ENCODE data around the gene WDR46.

DNA sequence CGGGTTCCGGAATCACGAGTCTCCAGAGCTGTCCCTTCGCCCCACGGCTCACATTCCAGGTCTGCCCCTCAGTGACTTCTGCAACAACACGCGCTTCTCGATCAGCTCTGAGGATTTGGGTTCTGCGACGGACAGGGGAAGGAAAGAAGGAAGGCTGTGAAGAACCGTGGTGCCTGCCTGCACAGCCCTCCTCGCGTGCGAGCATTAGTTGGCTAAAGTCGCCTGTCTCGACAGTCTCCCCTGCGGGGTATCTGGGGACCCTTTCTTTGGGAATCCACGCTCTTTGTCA lies 40.5 kb downstream of the WDR46 start:
- TF ChIP-seq, protein P1, sequence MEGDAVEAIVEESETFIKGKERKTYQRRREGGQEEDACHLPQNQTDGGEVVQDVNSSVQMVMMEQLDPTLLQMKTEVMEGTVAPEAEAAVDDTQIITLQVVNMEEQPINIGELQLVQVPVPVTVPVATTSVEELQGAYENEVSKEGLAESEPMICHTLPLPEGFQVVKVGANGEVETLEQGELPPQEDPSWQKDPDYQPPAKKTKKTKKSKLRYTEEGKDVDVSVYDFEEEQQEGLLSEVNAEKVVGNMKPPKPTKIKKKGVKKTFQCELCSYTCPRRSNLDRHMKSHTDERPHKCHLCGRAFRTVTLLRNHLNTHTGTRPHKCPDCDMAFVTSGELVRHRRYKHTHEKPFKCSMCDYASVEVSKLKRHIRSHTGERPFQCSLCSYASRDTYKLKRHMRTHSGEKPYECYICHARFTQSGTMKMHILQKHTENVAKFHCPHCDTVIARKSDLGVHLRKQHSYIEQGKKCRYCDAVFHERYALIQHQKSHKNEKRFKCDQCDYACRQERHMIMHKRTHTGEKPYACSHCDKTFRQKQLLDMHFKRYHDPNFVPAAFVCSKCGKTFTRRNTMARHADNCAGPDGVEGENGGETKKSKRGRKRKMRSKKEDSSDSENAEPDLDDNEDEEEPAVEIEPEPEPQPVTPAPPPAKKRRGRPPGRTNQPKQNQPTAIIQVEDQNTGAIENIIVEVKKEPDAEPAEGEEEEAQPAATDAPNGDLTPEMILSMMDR (IDR thresholded peaks at IDR 0.05; ENCODE audit: low read depth, low read length, poor library complexity, severe bottlenecking) = peak; percentile 44
- TF ChIP-seq EZH2phosphoT487 (IDR thresholded peaks at IDR 0.05; ENCODE audit: borderline replicate concordance, low read length) = no peak
